ENCODE measurements around the gene OGFOD1. TPM values are rescaled to one million over a fixed set of nuclear protein-coding genes. Genes with fewer than 3 reads are reported as not detected.

The OGFOD1 gene
- 38.4 and 58.4 TPM in 2 replicates for total RNA-seq (2014; rRNA removed; shearing (Covaris generic); ENCODE audit: low replicate concordance)

GRCh38 chr16:56450986-56451752, at the start of gene OGFOD1, which contains the start of gene NUDT21:
TSS of gene OGFOD1 (plus strand) at chr16:56451554. CDS start at chr16:56451613, 59 bp downstream.
TSS of gene NUDT21 (minus strand) at chr16:56451332. CDS start at chr16:56451202, 130 bp downstream.
- in situ Hi-C loops (cut with HindIII; ENCODE audit: low pct_unique_long_range_greater_than_20kb, low sequenced_read_pairs) = no loop called here
- DNase-seq (ENCODE audit: low read depth) = peak; percentile 94

- in situ Hi-C loops (cut with HindIII; ENCODE audit: low pct_unique_long_range_greater_than_20kb, low sequenced_read_pairs) = no loop called here
- DNase-seq (ENCODE audit: low read depth) = no peak
These were observed 45.2 kb upstream of the OGFOD1 start for GRCh38 chr16:56405977-56406672.

GRCh38 chr16:56408379-56409098, 42.8 kb upstream of the OGFOD1 start:
- no peak for DNase-seq (ENCODE audit: low read depth)
- in situ Hi-C loops (cut with HindIII; ENCODE audit: low pct_unique_long_range_greater_than_20kb, low sequenced_read_pairs) = no loop called here

DNA sequence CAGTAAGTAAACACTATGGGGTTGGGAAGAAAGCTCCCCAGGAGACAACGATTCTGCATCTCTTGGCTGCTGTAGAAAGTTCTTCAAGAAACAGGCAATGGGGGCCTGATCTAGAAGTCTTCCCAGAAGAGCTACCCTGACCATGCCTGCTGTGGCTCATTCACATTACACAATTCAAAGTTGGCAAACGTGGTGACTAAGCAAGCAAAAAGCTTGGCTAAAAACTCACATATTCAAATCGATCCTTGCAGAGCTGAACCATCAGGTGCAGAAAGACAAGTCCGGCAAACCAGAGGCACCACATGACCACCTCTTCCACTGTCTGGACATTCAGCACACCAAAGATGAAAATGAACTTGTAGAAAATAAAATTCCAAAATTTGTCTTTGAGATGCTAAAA, 42.2 kb upstream of the OGFOD1 start:
- in situ Hi-C loops (cut with HindIII; ENCODE audit: low pct_unique_long_range_greater_than_20kb, low sequenced_read_pairs) = no loop called here
- DNase-seq (ENCODE audit: low read depth) = no peak

DNA sequence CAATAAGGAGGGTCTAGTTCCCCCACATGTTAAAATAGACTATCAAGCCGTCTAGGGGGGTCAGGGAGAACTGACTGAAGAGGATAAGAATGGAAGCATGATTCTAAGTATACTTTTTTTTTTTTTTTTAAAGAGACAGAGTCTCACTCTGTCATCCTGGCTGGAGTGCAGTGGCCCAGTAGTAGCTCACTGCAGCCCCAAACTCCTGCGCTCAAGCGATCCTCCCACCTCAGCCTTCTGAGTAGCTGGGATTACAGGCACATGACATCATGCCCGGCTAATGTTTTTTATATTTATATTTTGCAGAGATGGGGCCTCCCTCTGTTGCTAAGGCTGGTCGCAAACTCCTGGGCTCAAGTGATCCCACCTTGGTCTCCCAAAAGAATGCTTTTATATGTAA, 40.2 kb upstream of the OGFOD1 start:
- DNase-seq (ENCODE audit: low read depth) = no peak
- in situ Hi-C loops (cut with HindIII; ENCODE audit: low pct_unique_long_range_greater_than_20kb, low sequenced_read_pairs) = no loop called here

- no peak for DNase-seq (ENCODE audit: low read depth)
These were observed 39.7 kb upstream of the OGFOD1 start for GRCh38 chr16:56411624-56412023.

GRCh38 chr16:56413381-56413780, 38.0 kb upstream of the OGFOD1 start:
- no peak for DNase-seq (ENCODE audit: low read depth)
- in situ Hi-C loops (cut with HindIII; ENCODE audit: low pct_unique_long_range_greater_than_20kb, low sequenced_read_pairs) = no loop called here

More at GRCh38 chr16:56411624-56412023, 39.7 kb upstream of the OGFOD1 start:
- in situ Hi-C loops (cut with HindIII; ENCODE audit: low pct_unique_long_range_greater_than_20kb, low sequenced_read_pairs) = no loop called here

GRCh38 chr16:56414366-56414765, 37.0 kb upstream of the OGFOD1 start:
- no peak for DNase-seq (ENCODE audit: low read depth)
- in situ Hi-C loops (cut with HindIII; ENCODE audit: low pct_unique_long_range_greater_than_20kb, low sequenced_read_pairs) = no loop called here

- no peak for DNase-seq (ENCODE audit: low read depth)
- in situ Hi-C loops (cut with HindIII; ENCODE audit: low pct_unique_long_range_greater_than_20kb, low sequenced_read_pairs) = no loop called here
These were observed 35.5 kb upstream of the OGFOD1 start for GRCh38 chr16:56415875-56416274.

GRCh38 chr16:56417138-56417537, 34.2 kb upstream of the OGFOD1 start:
- in situ Hi-C loops (cut with HindIII; ENCODE audit: low pct_unique_long_range_greater_than_20kb, low sequenced_read_pairs) = no loop called here
- no peak for DNase-seq (ENCODE audit: low read depth)

GRCh38 chr16:56419740-56420548, 31.4 kb upstream of the OGFOD1 start:
- in situ Hi-C loops (cut with HindIII; ENCODE audit: low pct_unique_long_range_greater_than_20kb, low sequenced_read_pairs) = no loop called here
- no peak for DNase-seq (ENCODE audit: low read depth)

DNA sequence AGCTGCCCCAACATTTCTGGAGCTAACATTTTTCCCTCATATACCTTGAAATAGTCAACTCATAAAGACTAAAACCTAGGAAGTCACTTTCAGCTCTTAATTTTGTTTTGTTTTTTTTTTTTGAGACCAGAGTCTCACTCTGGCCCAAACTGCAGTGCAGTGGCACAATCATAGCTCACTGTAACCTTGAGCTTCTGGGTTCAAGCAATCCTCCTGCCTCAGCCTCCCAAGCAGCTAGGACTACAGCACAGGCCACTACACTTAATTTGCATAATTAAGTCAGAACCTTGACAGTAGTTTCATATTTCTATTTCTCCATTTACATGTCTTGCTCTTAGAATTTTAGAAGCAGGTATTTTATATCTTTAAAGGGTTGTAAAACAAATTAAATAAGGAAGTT, 30.7 kb upstream of the OGFOD1 start:
- in situ Hi-C loops (cut with HindIII; ENCODE audit: low pct_unique_long_range_greater_than_20kb, low sequenced_read_pairs) = no loop called here
- no peak for DNase-seq (ENCODE audit: low read depth)

DNA sequence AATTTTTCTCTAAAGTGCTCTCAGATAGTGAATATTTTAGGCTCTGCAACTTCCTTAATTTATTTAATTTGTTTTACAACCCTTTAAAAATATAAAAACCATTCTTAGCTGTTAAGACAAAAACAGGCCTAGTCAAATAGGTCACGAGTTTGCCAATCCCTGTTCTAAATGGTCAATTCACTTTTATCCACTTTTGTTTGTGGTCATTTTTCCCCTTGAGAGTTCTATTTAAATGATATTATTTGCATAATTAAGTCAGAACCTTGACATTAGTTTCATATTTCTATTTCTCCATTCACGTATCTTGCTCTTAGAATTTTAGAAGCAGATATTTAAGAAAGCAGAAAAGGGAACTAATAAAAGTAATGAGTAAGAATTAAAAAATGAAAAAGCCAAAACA, 30.0 kb upstream of the OGFOD1 start:
- in situ Hi-C loops (cut with HindIII; ENCODE audit: low pct_unique_long_range_greater_than_20kb, low sequenced_read_pairs) = no loop called here

DNA sequence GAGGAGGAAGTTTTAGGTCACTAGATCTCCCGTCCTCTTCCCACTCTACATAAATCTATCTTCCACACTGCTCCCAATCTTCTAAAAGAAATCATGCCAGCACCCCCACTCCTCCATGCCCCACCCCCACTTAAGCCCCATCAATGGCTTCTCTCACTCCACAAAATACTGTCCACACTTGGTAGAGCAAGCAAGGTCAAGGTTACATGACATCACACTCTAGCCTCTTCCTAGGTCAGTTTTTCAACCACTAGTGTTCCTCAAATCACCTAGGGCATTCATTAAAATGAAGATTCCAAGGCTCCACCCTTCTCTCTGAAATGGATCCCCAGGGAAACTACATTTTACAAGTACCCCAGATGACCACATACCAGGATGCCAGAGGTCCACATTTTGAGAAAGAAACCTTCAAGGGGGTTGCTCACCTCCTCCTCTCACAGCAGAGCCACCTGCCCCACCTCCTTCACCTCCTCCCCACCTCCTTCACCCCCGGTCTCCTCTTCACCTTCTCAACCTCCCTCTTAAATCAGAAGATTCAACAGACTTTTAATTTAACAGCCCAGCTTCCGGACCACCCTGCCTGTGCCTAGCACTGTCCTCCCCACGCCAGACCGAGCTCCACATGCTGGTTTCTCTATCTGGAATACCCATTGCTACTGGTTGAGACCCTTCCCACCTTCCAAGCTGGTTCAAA, 29.2 kb upstream of the OGFOD1 start:
- no peak for DNase-seq (ENCODE audit: low read depth)
- in situ Hi-C loops (cut with HindIII; ENCODE audit: low pct_unique_long_range_greater_than_20kb, low sequenced_read_pairs) = no loop called here

More for the DNA sequence above, 30.0 kb upstream of the OGFOD1 start:
- no peak for DNase-seq (ENCODE audit: low read depth)

- no peak for DNase-seq (ENCODE audit: low read depth)
- in situ Hi-C loops (cut with HindIII; ENCODE audit: low pct_unique_long_range_greater_than_20kb, low sequenced_read_pairs) = no loop called here
These were observed 28.4 kb upstream of the OGFOD1 start for GRCh38 chr16:56422896-56423441.

- no peak for DNase-seq (ENCODE audit: low read depth)
- in situ Hi-C loops (cut with HindIII; ENCODE audit: low pct_unique_long_range_greater_than_20kb, low sequenced_read_pairs) = no loop called here
These were observed 27.6 kb upstream of the OGFOD1 start for GRCh38 chr16:56423584-56424403.

GRCh38 chr16:56424404-56424764, 27.0 kb upstream of the OGFOD1 start:
- in situ Hi-C loops (cut with HindIII; ENCODE audit: low pct_unique_long_range_greater_than_20kb, low sequenced_read_pairs) = no loop called here
- DNase-seq (ENCODE audit: low read depth) = no peak
